OCI-LY3 (cell line): ENCODE data around the gene PLAAT4.

ENCODE experiments used
- H2AFZ ChIP-seq: fragments of 200-600, 300-600 bp; shearing (Covaris generic); 2 replicates; pipeline ENCODE4 v1.6.0; 2014; ENCODE audit warnings: antibody characterized with exemption, low read depth, low read length
- H3K27ac ChIP-seq: fragments of 200-600, 300-600 bp; sonication (generic); 2 replicates; pipeline ENCODE4 v1.5.1; 2014; ENCODE audit warnings: mild to moderate bottlenecking, low read length, moderate library complexity, mixed read lengths
- H3K27me3 ChIP-seq: fragments of 200-600, 300-600 bp; sonication (generic); 2 replicates; pipeline ENCODE4 v1.6.1; 2014; ENCODE audit warnings: low read depth, low read length, mixed read lengths
- H3K36me3 ChIP-seq: fragments of 200-600, 300-600 bp; sonication (generic); replicated peaks from 2 replicates; pipeline ENCODE3; 2014; ENCODE audit warnings: low read depth, low read length, mixed read lengths
- H3K4me1 ChIP-seq: fragments of 300-600, 200-600 bp; sonication (generic); 2 replicates; pipeline ENCODE4 v1.6.1; 2014; ENCODE audit warnings: low read length, mixed read lengths
- H3K4me2 ChIP-seq: fragments of 200-600, 300-600 bp; sonication (generic); 2 replicates; pipeline ENCODE4 v1.6.1; 2014; ENCODE audit warnings: low read length, mixed read lengths
- H3K4me3 ChIP-seq: fragments of 300-600, 200-600 bp; sonication (generic); 2 replicates; pipeline ENCODE4 v1.5.1; 2014; ENCODE audit warnings: antibody characterized with exemption, mild to moderate bottlenecking, low read length, moderate library complexity
- H3K79me2 ChIP-seq: fragments of 300-600, 200-600 bp; shearing (Covaris generic); 2 replicates; pipeline ENCODE4 v1.6.1; 2014; ENCODE audit warnings: mild to moderate bottlenecking, low read length, mixed read lengths
- H3K9ac ChIP-seq: fragments of 300-600, 200-600 bp; shearing (Covaris generic); 2 replicates; pipeline ENCODE4 v1.6.0; 2014; ENCODE audit warnings: mild to moderate bottlenecking, low read length, moderate library complexity
- H3K9me3 ChIP-seq: fragments of 200-600, 300-600 bp; shearing (Covaris generic); 2 replicates; pipeline ENCODE4 v1.6.1; 2014; ENCODE audit warnings: low read length, mixed read lengths; ENCODE audit not compliant: insufficient read depth
- H4K20me1 ChIP-seq: fragments of 200-600, 300-600 bp; sonication (generic); 2 replicates; pipeline ENCODE4 v1.6.1; 2016; ENCODE audit warnings: low read length, mixed read lengths; ENCODE audit not compliant: insufficient read depth
- EZH2phosphoT487 ChIP-seq: fragments of 200-600 bp; shearing (Covaris generic); IDR thresholded peaks from 2 replicates; pipeline ENCODE4 v1.6.1; 2018; ENCODE audit warnings: antibody characterized with exemption, mixed run types, low read depth
- TF ChIP-seq, protein P1 (sequence below): fragments of 200-600, 300-600 bp; sonication (generic); IDR thresholded peaks from 2 replicates; pipeline ENCODE4 v1.5.1; 2014; ENCODE audit warnings: antibody characterized with exemption, low read length, low read depth

PLAAT4 gene

DNA sequence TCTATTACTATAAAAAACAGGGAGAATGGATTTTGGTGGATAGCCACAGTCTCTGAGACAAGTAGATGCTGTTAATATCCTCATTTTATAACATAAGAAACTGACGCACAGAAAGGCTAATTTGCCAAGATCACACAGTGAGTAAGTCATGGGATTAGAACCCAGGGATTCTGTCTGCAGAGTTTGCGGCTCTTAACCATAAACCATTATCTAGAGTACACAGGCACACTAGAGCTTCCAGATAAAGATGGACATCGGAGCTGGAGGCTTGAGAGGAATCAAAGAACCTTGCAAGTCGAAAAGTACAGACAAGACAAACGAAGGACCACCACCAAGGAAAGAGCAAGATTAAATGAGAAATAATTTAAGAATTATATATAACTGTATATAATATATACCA is 19.5 kb upstream of the PLAAT4 start:
- H3K4me2 ChIP-seq, result no peak overlapping the region
- no peak overlapping the region for H2AFZ ChIP-seq
- no peak overlapping the region for H3K4me3 ChIP-seq
- H4K20me1 ChIP-seq, result no peaks in the 10 kb centered on the region
- no peaks in the 10 kb centered on the region for H3K79me2 ChIP-seq
- peaks cover 14% of the 10 kb centered on the region; the same call in 1 of the 2 replicates for H3K27me3 ChIP-seq
- H3K27ac ChIP-seq, result no peak overlapping the region
- H3K9ac ChIP-seq, result no peak overlapping the region
- H3K36me3 ChIP-seq, result no peaks in the 10 kb centered on the region
- TF ChIP-seq, protein P1, sequence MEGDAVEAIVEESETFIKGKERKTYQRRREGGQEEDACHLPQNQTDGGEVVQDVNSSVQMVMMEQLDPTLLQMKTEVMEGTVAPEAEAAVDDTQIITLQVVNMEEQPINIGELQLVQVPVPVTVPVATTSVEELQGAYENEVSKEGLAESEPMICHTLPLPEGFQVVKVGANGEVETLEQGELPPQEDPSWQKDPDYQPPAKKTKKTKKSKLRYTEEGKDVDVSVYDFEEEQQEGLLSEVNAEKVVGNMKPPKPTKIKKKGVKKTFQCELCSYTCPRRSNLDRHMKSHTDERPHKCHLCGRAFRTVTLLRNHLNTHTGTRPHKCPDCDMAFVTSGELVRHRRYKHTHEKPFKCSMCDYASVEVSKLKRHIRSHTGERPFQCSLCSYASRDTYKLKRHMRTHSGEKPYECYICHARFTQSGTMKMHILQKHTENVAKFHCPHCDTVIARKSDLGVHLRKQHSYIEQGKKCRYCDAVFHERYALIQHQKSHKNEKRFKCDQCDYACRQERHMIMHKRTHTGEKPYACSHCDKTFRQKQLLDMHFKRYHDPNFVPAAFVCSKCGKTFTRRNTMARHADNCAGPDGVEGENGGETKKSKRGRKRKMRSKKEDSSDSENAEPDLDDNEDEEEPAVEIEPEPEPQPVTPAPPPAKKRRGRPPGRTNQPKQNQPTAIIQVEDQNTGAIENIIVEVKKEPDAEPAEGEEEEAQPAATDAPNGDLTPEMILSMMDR, result no peak
- TF ChIP-seq EZH2phosphoT487, result no peak
- no peaks in the 10 kb centered on the region for H3K4me1 ChIP-seq
- no peaks in the 10 kb centered on the region for H3K9me3 ChIP-seq

DNA sequence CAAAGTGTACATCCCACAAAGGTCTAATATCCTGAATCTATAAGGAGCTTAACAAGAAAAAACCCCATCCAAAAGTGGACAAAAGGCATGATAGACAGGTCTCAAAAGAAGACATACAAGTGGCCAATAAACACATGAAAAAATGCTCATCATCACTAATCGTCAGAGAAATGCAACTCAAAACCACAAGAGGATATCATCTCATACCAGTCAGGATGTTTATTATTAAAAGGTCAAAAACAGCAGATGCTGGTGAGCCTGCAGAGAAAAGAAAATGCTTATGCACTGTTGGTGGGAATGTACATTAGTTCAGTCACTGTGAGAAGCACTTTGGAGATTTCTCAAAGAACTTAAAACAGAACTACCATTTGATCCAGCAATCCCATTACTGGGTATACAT is 18.1 kb upstream of the PLAAT4 start:
- TF ChIP-seq, protein P1, result no peak
- H3K9ac ChIP-seq, result no peak overlapping the region
- no peaks in the 10 kb centered on the region for H3K36me3 ChIP-seq
- H3K79me2 ChIP-seq, result no peaks in the 10 kb centered on the region
- peaks cover 17% of the 10 kb centered on the region; the same call in 1 of the 2 replicates for H3K27me3 ChIP-seq
- H2AFZ ChIP-seq, result no peak overlapping the region
- H3K4me3 ChIP-seq, result no peak overlapping the region
- no peak overlapping the region for H3K4me2 ChIP-seq
- H3K27ac ChIP-seq, result no peak overlapping the region
- H3K4me1 ChIP-seq, result no peaks in the 10 kb centered on the region
- no peaks in the 10 kb centered on the region for H4K20me1 ChIP-seq
- no peaks in the 10 kb centered on the region for H3K9me3 ChIP-seq

DNA sequence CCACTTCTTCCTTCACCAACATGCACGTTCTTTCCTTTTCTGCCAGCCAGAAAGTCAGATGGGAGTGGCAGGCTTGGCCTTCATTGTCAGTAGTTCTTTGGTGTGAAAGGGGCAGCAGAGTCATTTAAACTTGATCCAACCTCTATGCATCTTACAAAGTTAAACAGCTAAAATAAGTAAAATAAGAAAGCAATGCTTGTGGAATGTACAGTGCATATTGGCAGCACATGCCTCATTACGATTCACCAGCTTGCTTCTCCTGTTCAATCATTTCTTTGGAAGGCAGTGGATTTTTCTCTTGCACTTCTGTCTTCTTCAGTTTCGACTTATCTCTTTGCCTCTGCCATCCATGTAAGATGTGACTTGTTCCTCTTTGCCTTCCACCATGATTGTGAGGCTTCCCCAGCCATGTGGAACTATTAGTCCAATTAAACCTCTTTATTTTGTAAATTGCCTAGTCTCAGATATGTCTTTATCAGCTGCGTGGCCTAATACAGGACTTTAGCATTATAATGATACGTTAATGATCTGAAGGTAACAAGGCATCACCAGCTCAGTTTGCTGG is 15.9 kb upstream of the PLAAT4 start:
- Histone ChIP-seq H4K20me1 (no peaks in the 10 kb centered on the region), H2AFZ (no peak overlapping the region), H3K4me1 (no peaks in the 10 kb centered on the region), H3K27me3 (peaks cover 17% of the 10 kb centered on the region; the same call in 1 of the 2 replicates), H3K36me3 (no peaks in the 10 kb centered on the region), H3K4me2 (no peak overlapping the region), H3K79me2 (no peaks in the 10 kb centered on the region), H3K27ac (no peak overlapping the region), H3K4me3 (no peak overlapping the region), H3K9me3 (no peaks in the 10 kb centered on the region), H3K9ac (no peak overlapping the region)
- TF ChIP-seq EZH2phosphoT487, result no peak
- TF ChIP-seq, protein P1, result no peak

- H3K27me3 ChIP-seq, result peaks cover 17% of the 10 kb centered on the region; the same call in 1 of the 2 replicates
- TF ChIP-seq, protein P1, result no peak
- no peak for TF ChIP-seq EZH2phosphoT487
Observed at GRCh38 chr11:63521896-63522295, 14.7 kb upstream of the PLAAT4 start.

More at GRCh38 chr11:63521896-63522295, 14.7 kb upstream of the PLAAT4 start:
- H3K4me3 ChIP-seq, result no peak overlapping the region
- H3K9ac ChIP-seq, result no peak overlapping the region
- H3K4me1 ChIP-seq, result no peaks in the 10 kb centered on the region
- no peaks in the 10 kb centered on the region for H4K20me1 ChIP-seq
- H3K79me2 ChIP-seq, result no peaks in the 10 kb centered on the region
- H3K27ac ChIP-seq, result no peak overlapping the region
- H2AFZ ChIP-seq, result no peak overlapping the region
- no peaks in the 10 kb centered on the region for H3K9me3 ChIP-seq
- H3K4me2 ChIP-seq, result no peak overlapping the region
- H3K36me3 ChIP-seq, result no peaks in the 10 kb centered on the region
